HG02884 (cell line): ENCODE measurements around the gene HSPG2.

ENCODE experiments used
- ATAC-seq: cut with Tn5 transposase; IDR thresholded peaks from one replicate; pipeline ENCODE4 v1.9.1; 2021; ENCODE audit warnings: mild to moderate bottlenecking, moderate library complexity; ENCODE audit not compliant: unreplicated experiment

Gene HSPG2

DNA sequence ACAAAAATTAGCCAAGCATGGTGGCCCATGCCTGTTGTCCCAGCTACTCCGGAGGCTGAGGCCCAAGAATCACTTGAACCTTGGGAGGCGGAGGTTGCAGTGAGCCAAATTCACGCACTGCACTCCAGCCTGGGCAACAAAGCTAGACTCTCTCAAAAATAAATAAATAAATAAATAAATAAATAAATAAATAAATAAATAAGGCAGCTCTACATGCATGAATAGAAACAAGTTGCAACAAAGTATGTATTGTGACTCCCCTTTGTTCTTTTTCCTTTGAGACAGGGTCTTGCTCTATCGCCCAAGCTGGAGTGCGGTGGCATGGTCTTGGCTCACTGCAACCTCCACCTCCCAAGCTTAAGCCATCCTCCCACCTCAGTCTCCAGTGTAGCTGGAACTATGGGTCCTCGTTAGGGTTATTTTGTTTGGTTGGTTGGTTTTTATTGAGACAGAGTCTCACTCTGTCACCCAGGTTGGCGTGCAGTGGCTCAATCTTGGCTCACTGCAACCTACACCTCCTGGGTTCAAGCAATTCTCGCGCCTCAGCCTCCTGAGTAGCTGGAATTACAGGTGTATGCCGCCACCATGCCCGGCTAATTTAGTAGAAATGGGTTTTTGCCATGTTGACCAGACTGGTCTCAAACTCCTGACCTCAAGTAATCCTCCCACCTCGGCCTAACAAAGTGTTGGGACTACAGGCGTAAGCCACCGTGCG, 162.1 kb downstream of the HSPG2 start:
- ATAC-seq: no peak

DNA sequence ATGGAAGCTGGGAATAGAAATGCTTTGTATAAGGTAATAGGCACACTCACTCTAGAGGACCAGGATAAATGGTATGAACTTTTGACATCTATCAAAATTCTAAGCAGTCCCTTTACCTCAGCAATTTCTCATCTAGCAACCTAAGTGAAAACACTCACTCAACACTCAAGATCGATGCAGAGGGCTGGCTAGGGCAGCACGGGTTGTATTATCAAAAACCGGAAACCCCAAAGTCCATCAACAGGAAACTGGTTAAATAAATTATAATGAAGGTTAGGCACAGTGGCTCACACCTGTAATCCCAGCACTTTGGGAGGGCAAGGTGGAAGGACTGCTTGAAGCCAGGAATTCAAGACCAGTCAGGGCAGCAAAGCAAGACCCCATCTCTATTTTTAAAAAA, 163.5 kb downstream of the HSPG2 start:
- no peak for ATAC-seq
